ENCODE results near the gene SSMEM1.
"Not testable (repeated sequence)": the region's sequence is repeated elsewhere in the genome, so short reads cannot be mapped to it uniquely, and the experiment has no call there.

SSMEM1 gene, protein sequence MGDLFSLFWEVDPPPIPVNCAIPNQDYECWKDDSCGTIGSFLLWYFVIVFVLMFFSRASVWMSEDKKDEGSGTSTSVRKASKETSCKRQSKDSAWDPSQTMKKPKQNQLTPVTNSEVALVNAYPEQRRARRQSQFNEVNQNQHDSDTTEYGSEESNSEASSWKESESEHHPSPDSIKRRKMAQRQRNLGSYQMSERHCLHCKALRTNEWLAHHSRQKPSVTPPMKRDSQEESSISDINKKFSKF

DNA sequence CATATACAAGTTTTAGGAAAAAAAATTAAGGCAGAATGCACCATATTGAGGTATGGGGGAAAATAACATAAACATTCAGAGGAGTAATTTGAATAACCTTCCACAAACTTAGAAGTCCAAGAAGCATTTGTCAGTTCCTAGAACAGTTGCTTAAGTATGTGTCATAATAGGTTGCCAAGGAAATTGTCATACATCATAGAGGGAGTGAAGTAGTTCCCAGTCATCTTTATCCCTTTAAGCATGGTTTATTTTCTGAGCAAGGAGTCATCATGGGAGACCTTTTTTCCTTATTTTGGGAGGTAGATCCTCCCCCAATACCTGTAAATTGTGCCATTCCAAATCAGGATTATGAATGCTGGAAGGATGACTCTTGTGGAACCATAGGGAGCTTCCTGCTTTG lies at the start of gene SSMEM1:
TSS of gene SSMEM1 (plus strand) at position 219 of the 400 bp plus-strand sequence. CDS start at position 270, 51 bp downstream.
- DNase-seq: no peak

DNA sequence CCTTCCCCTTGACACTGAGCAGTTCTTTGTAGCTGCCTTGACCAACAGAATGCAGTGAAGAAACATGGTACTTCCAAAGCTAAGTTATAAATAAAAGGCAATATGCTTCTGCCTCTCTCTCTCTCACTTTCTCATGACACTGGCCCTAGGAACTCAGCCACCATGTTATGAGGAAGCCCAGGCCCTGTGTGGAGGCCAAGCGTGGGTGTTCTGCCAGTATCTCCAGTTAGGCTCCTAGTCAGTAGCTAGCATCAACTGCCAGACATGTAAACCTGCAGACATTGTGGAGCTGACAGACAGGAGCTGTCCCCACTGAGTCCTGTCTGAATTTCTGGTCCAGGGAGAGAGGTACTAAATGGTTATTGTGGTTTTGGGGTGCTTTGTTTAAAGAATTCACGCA lies 47.6 kb upstream of the SSMEM1 start:
- DNase-seq: no peak

DNA sequence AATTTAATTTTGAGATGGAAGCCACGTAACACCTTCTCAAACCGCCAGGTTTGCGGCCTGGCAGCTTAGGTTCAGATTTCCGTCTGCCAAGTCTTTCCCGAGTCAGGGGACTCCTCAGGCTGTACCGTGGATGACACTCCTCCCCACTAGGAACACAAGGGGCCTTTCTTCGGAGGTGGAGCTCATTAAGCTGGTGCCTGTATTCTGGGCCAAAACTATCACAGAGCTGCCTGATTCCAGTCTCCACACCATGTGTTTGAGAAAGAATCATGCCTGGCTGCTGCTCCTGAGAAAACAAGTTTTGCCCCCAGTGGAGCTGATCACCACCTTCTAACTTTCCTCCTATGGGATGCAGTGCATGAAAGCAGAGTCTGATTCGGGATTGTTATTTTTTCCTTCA lies 47.2 kb upstream of the SSMEM1 start:
- no peak for DNase-seq

DNA sequence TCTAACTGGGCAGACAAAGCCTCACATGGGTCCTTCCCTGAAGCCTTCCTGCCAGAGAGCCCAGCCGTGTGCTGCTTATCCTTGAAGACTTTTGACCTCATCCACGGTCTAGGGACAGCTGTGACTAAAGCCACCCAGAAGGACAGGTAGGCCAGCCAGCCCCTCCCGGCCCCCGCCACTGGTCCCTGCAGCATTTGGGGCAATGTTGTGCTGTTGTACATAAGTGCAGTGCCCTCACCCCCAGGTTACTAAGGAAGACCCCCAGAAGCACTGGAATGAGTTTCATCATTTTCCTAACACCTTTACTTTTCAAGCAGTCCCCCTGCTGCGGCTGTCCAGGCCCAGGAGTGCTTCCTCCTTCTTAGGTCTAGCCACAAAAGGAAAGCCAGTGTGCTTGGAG lies 45.5 kb upstream of the SSMEM1 start:
- no peak for DNase-seq

DNA sequence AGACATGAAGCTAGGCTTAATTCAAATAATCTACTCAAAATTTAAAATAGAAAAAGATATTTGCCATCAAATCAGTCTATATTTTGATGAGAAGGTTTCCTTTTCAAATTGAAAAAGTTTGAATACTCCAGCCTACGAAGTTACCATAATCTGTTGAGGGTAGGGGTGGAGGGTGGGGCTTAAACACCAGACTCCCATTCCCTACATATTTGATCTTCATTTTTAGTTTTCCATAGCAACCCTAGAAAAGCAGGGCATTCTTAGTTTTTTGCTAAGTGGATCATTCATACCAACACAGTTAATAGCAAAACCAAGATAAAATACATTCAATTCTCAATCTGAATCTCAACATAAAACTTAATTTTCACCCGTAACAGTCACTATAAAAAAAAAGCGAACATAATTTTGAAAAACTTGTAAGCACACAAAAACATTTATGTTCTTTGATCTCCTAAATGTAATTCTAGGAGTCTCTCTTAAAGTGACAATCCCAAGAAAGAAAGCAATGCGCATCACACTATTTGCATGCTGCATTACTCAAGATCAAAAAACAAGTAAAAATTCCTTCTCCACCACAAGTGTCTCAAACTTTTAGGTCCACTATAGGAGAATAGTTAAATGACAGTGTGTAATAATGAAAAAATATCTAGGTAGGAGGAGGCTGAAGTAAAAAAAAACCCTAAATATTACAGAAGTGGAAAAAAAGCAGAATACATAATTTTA lies 33.3 kb upstream of the SSMEM1 start:
- no peak for DNase-seq

DNA sequence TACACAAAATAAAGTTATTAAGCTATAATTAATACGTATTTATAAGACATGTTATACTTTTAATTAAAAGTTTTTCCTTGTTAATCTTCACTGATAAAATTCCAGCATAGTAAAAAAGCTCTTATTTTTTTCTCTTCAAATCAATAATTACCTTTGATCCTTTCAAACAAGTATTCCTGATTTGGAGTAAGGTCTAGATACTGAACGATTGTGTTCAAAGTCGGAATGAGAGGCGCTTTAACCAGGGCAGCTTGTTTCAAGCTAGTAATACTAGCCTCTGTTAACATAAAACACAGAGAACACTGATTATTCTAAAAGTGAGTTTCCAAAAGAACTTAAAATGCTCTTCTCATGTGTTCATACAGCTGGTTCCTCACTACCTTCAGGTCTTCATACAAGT lies 29.4 kb upstream of the SSMEM1 start:
- no peak for DNase-seq

DNA sequence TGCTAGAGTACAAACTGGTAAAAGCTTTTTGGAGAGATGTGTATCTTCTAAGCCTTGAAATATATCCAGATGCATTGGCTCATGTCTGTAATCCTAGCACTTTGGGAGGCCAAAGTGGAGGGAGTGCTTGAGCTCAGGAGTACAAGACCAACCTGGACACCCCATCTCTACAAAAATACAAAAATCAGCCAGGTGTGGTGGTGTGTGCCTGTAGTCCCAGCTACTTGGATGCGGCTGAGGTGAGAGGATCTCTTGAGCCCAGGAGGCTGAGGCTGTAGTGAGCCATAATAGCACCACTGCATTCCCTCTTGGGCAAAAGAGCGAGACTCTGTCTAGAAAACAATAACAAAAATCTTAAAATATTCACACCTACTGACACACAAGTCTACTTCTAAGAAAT lies 28.0 kb upstream of the SSMEM1 start:
- DNase-seq: no peak

DNA sequence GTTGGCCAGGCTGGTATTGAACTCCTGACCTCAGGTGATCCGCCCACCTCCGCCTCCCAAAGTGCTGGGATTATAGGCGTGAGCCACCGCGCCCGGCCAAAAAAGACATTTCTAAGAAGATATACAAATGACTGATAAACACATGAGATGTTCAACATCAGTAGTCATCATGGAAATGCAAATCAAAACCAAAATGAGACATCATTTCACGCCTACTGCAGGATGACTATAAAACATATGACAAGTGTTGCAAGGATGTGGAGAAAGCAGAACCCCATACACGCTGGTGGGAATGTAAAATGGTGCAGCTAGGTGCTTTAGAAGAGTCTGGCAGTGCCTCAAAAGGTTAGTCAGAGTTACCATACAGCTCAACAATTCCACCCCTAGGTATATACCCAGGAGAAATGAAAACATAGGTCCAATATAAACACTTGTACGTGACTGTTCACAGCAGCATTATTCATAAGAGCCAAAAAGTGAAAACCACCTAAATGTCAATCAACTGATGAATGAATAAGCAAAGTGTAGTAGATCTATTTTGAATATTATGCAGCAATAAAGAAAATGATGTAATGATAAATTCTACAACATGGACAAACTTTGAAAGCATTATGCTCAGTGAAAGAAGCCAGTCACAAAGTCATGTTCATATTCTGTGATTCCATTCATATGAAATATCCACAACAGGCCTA lies 26.9 kb upstream of the SSMEM1 start:
- DNase-seq: no peak

DNA sequence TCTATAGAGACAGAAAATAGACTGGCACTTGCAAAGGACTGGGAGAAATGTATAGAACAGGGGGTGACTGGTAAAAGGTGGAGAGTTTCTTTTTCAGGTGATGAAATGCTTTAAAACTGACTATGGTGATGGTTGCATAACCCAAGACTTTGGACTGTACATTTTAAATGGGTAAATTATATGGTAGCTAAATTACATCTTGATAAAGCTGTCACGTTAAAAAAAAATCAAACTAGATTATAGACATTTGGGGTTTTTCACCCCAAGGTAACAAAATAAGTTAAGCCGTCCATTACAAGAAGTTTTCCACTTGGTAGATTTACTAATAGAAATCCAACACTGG lies 26.4 kb upstream of the SSMEM1 start:
- no peak for DNase-seq

DNA sequence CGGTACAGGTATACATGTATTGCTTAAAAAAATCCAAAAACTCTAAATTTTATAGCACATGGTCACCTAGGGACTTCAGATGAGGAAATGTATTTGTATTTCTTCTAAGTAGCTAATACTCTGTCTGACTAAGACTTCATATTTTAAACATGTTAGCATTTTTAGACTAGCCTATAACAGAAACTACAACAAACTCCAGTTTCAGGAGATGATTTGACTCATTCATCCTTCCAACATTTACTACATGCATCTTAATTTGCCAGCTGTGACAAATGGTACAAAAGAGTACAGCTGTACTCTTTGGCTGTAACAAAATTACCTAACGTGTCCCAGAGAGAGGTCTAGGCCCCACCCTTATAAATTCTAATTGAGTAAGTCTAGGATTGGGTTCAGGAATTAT lies 24.7 kb upstream of the SSMEM1 start:
- no peak for DNase-seq

DNA sequence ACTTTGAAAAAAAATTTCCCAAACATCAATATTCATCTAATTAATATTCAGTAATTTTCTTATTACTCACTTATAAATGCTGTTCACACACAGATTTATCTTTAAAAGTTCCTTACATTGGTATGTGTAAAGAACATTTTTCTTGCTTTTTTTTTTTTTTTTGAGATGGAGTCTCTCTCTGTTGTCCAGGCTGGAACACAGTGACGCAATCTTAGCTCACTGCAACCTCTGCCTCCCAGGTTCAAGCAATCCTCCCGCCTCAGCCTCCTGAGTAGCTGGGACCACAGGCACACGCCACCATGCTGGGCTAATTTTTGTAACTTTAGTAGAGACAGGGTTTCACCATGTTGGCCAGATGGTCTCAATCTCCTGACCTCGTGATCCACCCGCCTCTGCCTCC lies 23.3 kb upstream of the SSMEM1 start:
- not testable (repeated sequence) for DNase-seq

DNA sequence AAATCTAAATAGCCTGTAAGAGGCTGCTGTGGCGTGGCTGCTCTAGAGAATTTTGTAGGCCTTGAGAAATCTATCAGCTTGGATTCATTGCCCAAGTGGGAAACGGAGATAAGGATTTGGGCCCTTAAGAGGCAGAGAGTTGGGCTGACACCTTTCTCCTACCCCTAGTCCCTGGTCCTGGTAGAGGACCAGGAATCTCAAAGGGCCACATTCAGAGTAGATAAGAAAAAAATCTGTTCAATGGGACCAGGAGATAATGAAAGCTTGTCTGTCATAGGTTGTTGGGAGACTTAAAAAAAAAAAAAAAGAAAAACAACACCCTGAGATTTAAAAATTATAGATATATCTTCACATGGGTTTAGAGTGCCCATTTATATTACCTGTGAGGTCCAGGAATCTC lies 20.3 kb upstream of the SSMEM1 start:
- DNase-seq: no peak

DNA sequence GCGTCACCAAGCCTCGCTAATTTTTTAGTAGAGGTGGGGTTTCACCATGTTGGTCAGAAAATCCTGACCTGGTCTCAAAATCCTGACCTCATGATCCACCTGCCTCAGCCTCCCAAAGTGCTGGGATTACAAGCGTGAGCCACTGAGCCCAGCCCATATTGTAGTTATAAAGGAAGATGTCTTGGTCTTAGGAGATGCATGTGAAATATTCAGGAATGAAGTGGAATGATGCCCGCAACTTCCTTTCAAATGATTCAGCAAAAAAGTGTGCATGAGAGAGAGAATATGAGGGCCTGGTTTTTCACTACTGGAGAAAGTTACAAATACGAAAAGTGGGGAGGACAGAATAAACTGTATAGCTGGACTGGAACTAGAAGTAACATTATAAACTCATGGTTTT lies 18.3 kb upstream of the SSMEM1 start:
- DNase-seq: no peak

DNA sequence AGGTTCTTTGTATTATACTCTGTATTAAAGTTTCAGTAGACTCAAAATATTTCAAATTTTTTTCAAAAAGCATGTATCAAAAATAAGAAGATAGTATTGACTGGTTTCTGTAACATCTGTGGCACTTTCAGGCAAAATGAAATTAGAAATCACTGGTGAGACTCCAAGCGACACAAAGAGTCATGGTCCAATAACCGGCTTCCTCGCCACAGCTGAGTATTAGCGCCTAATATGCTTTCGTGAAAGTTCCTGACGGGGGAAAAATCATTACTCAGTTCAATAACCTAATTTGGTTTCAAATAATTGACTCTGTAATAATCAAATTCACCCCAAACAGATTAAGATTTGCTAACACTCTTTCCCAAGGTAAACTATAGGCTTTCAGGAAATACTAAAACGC lies 15.9 kb upstream of the SSMEM1 start:
- DNase-seq: no peak

DNA sequence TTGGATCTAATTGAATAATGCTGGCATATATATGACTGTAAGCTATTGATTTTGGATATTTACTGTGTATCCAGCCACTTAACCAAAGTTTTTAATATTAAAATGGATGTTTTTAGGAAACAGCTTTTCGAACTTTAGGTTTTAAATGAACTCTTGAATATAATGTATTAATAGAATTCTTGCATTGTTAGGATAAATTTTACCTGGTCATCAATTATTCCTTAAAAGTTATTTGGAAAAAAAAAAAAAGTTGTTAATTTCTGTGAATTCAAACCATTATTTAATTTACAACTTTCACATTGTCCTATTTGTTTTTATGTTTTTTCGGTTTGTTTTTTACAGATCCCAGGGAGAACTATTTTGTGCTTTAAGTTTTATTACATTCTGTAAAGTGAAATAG lies 12.3 kb upstream of the SSMEM1 start:
- no peak for DNase-seq

DNA sequence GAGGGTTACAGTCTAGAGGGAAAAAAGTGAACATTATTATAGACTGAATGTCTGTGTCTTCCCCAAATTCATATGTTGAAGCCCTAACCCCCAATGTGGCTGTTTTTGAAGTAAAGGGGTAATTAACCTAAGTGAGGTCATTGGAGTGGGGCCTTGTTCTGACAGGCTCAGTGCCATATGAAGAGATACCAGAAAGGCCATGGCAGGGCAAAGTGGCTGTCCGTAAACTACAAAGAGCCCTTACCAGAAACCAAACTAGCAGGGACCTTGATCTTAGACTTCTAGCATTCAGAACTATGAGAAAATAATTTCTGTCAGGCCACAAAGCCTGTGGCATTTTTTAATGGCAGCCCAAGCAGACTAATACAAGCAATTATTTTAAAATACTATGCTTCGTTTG lies 11.2 kb upstream of the SSMEM1 start:
- DNase-seq: no peak

DNA sequence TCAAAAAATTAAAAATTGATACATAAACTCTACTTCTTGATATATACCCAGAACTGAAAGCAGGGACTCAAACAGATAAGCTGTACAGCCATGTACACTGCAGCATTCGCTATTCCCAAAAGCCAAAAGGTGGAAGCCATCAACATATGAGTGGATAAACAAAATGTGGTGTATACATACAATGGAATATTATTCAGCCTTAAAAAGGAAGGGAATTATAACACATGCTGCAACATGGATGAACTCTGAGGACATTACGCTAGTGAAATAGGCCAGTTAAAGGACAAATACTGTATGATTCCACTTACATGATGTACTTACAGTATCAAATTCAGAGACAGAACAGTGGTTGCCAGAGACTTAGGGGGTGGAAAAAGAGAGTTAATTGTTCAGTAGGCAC lies 10.6 kb upstream of the SSMEM1 start:
- no peak for DNase-seq

DNA sequence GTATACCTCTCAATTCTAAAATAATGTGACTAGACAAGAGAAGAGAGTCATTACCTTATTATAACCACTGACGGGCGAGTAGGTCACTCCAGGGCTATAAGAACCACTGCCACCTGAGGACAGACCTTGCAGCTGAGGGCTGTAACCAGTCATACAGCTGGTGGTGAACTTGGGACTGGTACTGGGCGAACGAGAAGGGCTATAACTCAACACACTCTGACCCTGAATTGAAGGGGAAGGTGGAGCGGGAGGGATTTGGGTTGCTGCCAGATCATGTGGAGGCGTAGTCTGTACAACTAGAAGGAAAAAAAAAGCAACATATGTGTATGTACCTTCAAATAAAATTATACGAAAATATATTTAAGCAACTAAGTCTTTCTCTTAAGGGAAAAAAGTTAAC lies 5.9 kb upstream of the SSMEM1 start:
- no peak for DNase-seq

DNA sequence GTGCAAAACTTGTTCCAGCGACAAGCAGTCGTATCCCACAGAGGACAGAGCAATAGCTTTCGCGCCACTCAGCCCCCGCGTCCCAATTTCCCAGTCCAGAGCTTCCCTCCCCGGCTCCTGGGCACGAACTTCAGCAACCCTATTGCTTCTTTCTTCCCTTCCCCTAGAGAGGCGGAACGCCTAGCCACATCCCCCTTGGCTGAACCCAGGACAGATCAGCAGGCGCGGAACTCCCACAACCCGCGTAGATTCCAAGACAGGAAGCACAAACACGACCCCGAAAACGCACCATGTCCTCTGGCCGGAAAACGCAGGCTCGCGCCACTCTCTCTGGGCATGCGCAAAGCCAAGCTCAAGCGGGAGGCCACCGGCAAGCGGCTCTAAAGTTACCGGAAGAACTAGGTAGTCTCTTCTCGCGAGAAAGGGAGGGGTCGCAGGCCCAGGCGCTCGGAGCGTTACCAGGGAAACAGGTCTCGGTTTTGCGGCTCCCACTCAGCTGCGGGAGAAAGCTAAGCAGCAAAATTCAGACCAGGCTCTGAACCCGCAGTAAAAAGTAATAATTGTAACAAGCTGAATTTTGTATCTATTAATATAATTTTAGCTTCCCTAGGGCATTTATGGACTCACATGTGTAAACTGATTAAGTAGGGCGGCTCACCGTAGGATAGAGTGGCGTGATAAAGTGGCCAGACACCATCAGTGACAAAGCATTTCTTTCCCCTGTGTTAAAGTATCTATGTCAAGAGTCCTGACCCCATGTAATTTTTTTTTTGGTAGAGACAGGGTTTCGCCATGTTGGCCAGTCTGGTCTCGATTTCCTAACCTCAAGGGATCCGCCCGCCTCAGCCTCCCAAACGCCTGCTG lies 2.3 kb upstream of the SSMEM1 start, which contains the start of gene TMEM209:
TSS of gene TMEM209 (minus strand) at position 323 of the 864 bp plus-strand sequence. CDS start at position 292, 31 bp downstream.
- DNase-seq: peak; percentile 100

DNA sequence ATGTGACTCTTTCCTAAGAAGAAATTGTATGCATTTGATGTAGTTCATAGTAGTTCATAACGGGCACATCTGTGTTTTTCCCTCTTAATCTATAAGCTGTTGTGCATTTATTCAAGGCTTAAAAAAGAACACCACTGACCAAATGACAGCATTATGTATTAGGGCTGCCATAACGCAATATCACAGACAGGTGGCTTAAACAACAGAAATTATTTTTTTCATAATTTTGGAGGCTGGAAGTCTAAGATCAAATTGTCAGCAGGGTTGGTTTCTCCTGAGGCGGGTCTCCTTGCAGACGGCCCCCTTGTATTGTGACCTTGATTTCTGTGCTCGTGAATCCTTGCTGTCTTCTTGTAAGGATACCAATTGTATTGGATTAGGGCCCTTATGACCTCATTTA lies 627 bp upstream of the SSMEM1 start:
- no peak for DNase-seq

DNA sequence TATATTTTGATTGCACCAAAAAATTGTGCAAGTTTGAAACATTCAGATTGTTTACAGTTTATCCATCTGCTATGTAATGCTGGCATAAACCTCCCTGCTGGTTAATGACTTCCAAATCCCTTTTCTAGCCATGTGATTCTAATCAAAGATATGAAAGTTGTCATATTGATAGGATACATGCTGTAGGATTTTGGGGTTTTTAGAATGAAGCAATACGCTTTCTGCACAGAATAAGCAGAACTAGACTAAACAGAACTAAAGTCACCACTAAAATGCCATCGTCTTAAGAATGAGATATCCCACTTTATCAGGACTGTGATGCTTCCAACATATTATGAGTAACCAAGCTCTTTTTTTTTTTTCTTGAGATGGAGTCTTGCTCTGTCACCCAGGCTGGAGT lies 856 bp downstream of the SSMEM1 start:
- DNase-seq: no peak

DNA sequence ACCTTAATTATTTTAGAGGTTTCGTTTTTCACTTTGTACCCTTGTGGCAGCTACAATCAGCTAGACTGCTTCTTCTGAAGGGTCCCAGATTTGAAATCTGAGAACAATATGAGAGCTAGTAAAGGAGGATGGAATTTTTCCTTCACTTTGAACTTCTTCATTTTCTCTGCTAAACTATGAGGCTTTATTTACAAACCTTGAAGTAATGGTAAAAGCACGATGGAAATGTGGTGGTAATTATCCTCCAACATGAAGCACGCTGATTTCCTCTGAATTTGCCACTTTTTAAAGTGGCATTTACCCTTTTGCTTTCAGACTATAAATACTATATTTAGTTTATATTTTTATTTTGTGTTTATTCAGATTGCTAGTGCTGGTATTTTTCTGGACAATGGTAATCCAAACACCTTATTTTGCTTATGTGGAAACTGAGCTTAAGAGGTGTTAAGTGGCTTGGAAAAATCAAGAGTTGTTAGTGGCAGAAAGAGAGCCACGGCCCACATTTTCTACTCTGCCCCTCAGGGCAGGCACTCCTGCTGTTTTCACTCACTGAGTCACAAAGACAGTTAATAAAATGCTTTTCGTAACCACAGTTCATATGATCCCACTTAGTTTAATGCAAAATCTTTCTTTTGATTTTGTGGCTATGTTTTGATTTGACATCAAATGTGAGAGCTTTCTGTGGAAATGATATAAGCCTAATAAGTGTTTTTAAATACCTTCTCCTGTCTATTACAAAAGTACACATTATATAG lies 2.7 kb downstream of the SSMEM1 start:
- no peak for DNase-seq

DNA sequence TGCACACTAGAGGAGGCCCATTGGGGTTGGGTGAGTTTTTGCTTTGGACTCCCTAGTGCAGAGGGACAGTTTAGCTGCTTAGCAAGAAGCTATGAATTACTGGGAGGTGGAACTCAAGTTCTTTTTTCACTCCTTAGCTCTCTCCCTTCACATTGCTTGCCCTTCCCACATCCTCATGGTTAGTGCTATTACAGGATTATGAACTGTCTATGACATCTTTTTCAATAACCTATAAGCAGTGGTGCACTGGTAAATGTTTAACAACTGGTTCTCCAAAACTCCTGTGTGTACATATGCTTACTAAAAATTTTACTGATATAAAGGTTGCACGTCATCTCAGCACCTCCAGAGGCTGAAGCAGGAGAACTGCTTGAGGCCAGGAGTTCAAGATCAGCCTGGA lies 6.2 kb downstream of the SSMEM1 start:
- no peak for DNase-seq

Measured in NCI-H1092 (cell line).